ENCODE results near the gene RFPL3.
"Not testable (repeated sequence)": the region's sequence is repeated elsewhere in the genome, so short reads cannot be mapped to it uniquely, and the experiment has no call there.

Gene RFPL3

GRCh38 chr22:32354360-32355351, 3.0 kb upstream of the RFPL3 start:
- no peak for DNase-seq

GRCh38 chr22:32355760-32356159, 1.9 kb upstream of the RFPL3 start:
- DNase-seq = no peak

- DNase-seq = not testable (repeated sequence)
Observed at GRCh38 chr22:32360096-32360495, 2.4 kb downstream of the RFPL3 start.

DNA sequence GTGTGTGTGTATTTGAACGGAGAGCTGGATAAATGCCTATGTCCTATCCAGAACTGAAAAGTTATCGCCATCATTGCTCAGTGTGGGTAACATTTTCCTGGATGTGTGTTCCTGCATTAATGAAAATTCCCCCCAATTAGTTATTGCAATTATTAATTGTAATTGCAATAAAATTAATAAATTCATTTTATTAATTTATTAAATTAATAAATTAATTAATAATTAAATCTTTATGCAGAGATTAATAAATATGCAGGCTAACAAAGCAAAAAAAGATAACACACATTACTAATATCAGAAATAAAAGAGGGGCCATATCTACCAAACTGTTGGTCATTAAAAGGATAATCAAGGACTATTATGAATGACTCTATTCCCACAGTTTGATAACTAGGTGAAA, 3.6 kb downstream of the RFPL3 start:
- DNase-seq = no peak

DNA sequence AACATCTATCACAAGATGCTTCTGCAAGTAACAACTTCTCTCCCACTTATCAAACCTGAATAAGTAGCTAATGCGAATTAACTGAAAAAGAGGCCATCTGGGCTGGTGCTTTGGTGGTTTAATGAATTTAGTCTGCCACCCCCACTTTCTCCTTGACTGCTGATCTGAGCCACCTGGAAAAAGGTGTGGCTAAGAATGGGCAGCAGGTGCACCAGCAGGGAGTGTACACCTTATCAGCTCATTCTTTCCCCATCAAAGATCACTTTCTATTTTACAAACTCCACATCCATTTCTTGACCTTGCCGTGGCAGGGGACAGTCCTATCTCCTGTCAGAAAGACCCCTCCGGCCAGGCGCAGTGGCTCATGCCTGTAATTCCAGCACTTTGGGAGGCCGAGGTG, 6.5 kb downstream of the RFPL3 start:
- no peak for DNase-seq

DNA sequence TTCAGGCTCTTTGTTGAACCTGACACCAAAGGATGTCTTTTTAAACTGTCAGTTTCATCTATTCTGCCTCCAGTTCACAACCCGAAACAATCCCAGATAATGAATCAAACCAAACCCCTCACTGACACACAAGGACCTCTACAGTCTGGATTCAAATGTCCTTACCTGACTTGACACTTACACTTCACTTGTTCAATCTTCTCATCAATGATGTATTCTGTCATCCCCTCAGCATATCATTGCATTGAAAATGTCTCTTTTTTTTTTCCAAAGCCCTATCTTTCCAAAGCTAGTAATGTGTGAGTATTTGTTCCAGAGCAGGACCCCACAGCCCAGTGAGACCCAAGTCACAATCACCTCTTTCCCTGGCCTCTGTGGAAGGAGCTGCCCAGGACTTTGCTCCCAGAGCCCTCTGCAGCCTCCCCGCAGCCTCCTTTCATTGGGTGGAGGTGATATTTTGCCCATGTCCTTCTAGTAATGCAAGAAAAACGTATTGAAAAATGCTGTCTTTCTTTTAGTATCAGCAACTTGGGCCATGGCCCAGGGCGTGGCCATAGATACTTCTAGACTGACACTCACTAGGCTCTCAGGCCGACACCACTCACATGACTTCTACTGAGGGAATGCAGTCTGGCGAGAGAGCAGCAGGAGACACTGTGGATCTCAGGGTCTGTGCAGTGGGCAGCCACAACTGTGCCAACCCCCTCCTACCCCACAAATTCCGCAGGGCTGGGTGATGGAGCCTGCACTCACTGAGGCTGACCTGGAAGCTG, 18.2 kb downstream of the RFPL3 start:
- no peak for DNase-seq

- no peak for DNase-seq
Observed at GRCh38 chr22:32376681-32377080, 19.0 kb downstream of the RFPL3 start.

GRCh38 chr22:32378707-32379272, 21.1 kb downstream of the RFPL3 start:
- DNase-seq = no peak

GRCh38 chr22:32380991-32381390, 23.3 kb downstream of the RFPL3 start:
- DNase-seq = no peak

- DNase-seq = no peak
Observed at GRCh38 chr22:32385681-32386080, 28.0 kb downstream of the RFPL3 start.

GRCh38 chr22:32389685-32390084, 32.0 kb downstream of the RFPL3 start:
- DNase-seq = no peak

GRCh38 chr22:32395107-32395506, 37.4 kb downstream of the RFPL3 start:
- DNase-seq = no peak

DNA sequence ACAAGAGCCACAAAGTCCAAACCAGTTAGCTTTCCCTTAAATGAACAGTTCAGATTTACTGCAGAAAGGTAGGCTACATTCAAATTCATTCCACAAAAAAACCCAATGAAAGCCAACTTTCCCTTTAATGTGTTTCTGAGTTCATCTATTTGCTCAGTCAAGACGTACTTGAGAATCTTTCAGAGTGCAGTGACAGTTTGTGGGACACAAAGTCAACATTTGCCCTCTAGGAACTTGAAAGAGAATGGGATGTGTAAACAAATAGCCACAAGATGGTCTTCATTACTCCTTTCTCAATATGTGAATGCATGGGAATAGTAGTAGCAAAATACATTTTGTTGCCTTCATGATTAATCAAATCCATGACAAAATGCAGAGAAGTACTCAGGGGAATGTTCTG, 38.6 kb downstream of the RFPL3 start:
- DNase-seq = no peak

GRCh38 chr22:32396746-32397145, 39.1 kb downstream of the RFPL3 start:
- DNase-seq = no peak

DNA sequence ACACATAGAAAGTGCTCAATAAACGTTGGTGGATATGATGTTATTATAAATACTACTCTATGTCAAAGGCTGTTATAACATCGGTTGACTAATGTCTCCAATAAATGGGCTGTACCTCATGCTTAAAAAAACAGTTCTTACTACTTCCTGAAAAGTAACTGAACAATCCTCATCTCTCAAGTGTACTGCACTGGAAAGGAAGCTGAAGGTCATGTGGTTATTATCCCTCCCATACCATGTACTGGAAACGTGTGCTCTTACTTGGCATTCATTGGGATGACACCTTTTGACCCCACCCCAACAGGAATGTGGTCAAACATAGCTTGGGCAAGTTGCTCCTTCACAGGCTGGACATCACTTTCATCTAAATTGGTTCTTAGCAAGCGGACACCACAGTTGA, 43.8 kb downstream of the RFPL3 start:
- DNase-seq = no peak

- DNase-seq = no peak
Observed at GRCh38 chr22:32404021-32404420, 46.4 kb downstream of the RFPL3 start.

GRCh38 chr22:32407312-32407711, 49.6 kb downstream of the RFPL3 start:
- no peak for DNase-seq

DNA sequence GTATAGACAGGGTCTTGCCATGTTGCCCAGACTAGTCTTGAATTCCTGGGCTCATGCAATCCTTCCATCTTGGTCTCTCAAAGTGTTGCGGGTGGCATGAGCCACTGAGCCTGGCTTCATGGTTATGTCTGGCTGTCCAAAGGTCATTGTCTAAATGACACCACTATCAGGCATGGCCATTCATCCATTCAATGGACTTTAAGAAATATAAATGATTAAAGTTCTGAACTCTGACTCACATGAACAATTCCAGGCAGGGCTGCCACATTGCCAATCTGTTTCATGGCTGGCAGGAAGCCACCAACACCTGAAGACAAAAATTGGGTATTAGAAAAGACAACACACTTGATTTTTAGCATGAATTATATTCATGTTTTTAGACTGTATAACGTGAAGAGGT, 50.3 kb downstream of the RFPL3 start:
- DNase-seq = no peak

DNA sequence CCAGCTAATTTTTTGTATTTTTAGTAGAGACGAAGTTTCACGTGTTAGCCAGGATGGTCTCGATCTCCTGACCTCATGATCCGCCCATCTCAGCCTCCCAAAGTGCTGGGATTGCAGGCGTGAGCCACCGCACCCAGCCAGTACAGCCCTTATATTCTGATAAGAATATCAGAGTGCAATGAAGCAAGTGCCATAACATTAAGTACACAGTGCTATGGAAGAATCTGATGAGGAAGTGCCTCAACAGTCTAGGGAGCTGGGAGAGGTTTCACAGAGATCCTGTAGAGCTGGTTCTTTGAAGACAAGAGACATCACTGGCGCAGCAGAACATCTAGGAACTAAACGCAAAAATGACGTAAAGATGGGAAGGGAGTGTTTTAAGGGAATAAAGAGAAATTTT, 52.3 kb downstream of the RFPL3 start:
- no peak for DNase-seq

DNA sequence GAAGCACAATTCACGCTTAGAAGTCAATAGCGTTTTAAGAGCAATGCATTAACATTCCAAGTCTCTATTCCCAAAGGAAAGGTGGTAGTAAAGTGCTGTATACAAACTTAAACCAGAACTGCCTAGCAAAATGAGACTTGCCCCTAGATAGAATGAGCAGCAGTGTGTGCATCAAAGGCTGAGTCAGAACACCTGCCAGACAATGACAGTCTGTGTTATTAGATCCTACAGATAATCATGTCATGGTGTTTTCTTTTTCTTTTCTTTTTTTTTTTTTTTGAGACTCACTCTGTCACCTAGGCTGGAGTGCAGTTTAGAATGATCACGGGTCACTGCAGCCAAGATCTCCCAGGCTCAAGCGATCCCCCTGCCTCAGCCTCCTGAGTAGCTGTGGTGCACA, 52.8 kb downstream of the RFPL3 start:
- no peak for DNase-seq
